Measurements from ENCODE around the gene DNAJC4. TPM values are rescaled to one million over a fixed set of nuclear protein-coding genes. Genes with fewer than 3 reads are reported as not detected.

The DNAJC4 gene
- total RNA-seq, 4 donors from 2014 or later = 21.5 to 32.0 (median 26.9) TPM

DNA sequence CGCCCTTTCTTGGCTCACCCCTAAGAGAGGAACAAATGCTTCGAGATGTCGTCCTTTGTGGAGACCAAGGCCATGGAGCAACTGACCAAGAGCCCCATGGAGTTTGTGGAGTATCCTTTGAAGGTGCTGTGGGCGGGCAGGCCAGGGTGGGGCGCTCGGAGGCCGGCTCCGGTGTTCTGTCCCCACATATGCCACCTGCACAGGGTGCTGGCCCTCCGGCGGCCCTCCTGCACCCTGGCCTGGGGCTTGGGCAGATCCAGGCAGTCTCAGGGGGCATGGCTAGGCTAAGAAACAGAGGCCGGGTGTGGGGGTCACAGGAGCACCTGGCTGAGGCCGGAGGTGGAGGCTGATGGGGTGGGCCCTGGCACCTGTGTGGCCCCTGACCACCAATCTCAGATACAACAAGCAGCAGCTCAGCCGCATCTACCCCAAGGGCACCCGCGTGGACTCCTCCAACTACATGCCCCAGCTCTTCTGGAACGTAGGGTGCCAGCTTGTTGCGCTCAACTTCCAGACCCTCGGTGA, 31.3 kb downstream of the DNAJC4 start:
- TF ChIP-seq, protein P1, sequence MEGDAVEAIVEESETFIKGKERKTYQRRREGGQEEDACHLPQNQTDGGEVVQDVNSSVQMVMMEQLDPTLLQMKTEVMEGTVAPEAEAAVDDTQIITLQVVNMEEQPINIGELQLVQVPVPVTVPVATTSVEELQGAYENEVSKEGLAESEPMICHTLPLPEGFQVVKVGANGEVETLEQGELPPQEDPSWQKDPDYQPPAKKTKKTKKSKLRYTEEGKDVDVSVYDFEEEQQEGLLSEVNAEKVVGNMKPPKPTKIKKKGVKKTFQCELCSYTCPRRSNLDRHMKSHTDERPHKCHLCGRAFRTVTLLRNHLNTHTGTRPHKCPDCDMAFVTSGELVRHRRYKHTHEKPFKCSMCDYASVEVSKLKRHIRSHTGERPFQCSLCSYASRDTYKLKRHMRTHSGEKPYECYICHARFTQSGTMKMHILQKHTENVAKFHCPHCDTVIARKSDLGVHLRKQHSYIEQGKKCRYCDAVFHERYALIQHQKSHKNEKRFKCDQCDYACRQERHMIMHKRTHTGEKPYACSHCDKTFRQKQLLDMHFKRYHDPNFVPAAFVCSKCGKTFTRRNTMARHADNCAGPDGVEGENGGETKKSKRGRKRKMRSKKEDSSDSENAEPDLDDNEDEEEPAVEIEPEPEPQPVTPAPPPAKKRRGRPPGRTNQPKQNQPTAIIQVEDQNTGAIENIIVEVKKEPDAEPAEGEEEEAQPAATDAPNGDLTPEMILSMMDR (IDR thresholded peaks at IDR 0.05; ENCODE audit: low read depth) = no peak

GRCh38 chr11:64262271-64263002, 32.1 kb downstream of the DNAJC4 start:
- TF ChIP-seq, protein P1 (IDR thresholded peaks at IDR 0.05; ENCODE audit: low read depth) = no peak

DNA sequence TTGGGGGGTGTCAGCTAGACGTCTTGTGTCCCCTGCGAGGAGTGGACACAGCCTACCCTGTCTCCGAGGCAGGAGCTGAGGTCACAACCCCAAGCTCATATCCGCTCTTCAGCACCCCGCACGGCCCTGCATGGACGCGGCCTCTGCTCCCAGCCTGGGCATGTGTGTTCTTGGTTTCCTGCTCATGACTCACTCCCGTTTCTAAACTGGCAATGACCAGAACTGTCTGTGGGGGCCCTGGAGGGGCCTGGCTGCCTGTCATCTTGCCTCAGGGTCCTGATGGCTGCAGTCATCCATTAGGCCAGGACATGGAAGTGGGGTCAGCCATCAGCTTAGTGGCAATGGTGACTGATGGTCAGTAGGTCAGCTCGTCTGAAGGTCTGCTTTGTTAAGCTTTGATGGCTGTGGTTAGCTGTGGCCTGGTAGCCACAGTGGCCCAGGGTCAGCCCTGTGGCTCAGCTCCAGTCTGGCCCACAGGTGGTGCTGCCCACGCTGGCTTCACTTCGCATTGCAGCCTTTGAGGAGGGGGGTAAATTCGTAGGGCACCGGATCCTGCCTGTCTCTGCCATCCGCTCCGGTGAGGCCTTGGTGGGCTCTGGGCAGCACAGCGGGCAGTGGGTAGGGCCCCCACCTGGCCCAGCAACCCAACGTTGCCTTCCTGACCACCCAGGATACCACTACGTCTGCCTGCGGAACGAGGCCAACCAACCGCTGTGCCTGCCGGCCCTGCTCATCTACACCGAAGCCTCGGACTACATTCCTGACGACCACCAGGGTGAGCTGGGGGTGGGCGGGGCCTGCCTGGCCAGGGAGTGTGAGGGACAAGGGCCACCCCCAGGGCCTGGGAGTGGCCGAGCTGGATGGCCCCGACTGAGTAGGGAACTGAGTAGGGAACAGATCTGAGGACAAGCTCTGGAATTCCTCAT, 32.9 kb downstream of the DNAJC4 start:
- TF ChIP-seq, protein P1 (IDR thresholded peaks at IDR 0.05; ENCODE audit: low read depth) = no peak

DNA sequence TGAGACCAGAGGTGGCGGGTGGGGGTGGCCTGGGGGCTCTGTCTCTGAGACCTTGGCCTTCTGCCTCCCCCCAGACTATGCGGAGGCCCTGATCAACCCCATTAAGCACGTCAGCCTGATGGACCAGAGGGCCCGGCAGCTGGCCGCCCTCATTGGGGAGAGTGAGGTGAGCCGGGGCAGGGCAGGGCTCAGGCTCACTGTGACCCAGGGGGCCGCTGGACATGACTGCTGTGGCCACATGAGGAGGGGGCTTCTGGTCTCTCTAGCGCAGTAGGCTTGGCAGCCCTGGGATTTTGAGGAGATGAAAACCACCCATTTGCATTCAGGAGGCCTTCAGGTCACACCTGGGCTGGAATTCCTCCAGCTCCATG, 33.6 kb downstream of the DNAJC4 start:
- TF ChIP-seq, protein P1 (IDR thresholded peaks at IDR 0.05; ENCODE audit: low read depth) = no peak

DNA sequence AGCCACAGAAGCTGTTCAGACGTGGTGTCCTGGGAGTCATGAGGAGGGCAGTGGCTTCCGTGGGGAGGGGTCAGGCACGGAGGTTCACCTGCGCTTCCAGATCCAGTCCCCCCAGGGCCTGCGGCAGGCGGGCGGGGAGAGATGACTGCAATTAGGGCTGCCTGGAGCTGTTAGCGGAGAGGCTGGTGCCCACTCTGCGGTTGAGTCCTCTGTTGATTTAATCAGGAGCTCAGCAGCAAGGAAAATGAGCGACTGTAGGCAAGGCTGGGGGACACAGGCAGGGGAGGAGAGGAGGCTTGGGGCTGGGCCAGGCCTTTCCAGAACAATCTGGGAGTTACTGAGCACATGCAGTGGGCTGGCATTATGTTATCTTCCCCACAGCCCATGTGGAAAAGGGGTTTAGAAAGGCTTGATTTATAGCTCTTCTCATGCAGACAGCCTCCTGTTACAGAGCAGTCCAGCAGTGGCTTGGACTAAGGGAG, 34.1 kb downstream of the DNAJC4 start:
- TF ChIP-seq, protein P1 (IDR thresholded peaks at IDR 0.05; ENCODE audit: low read depth) = no peak

DNA sequence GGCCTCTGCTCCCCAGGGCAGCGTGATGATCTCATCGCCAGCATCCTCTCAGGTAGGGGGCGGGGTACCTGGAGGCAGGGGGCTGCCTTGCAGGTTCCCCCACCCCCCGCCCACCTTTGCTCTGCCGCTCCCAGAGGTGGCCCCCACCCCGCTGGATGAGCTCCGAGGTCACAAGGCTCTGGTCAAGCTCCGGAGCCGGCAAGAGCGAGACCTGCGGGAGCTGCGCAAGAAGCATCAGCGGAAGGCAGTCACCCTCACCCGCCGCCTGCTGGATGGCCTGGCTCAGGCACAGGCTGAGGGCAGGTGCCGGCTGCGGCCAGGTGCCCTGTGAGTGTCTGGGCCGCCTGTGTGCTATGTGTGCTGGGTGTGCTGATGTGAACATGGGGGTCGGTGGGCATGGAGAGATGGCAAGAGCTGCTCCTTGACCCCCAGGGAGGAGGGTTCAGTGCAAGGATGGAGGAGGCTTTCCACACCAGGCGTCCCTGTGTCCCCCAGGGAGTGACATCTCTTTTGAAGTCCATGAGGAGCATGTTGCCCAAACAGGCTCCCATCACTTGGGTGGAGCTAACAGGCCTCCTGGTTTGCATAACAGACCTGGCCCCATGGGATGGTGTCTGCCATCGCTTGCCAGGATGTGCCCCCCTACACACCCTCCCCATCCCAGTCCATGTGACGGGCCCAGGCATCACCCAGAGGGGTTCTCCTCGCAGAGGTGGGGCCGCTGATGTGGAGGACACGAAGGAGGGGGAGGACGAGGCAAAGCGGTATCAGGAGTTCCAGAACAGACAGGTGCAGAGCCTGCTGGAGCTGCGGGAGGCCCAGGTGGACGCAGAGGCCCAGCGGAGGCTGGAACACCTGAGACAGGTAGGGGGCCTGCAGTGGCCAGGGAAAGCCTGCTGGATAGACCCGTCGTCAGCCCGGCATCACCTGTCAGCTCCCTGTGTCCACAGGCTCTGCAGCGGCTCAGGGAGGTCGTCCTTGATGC, 35.1 kb downstream of the DNAJC4 start:
- TF ChIP-seq, protein P1 (IDR thresholded peaks at IDR 0.05; ENCODE audit: low read depth) = no peak
